SH-SY5Y (cell line): Measurements from ENCODE around the gene ADARB2.

Experiments
- GATA2 ChIP-seq: IDR thresholded peaks from 2 replicates; pipeline ENCODE4 v1.6.1; 2011; ENCODE audit warnings: mild to moderate bottlenecking, low read depth, low read length
- GATA3 ChIP-seq: IDR thresholded peaks from 2 replicates; pipeline ENCODE4 v1.6.1; 2011; ENCODE audit warnings: low read depth, mild to moderate bottlenecking, low read length, moderate library complexity

DNA sequence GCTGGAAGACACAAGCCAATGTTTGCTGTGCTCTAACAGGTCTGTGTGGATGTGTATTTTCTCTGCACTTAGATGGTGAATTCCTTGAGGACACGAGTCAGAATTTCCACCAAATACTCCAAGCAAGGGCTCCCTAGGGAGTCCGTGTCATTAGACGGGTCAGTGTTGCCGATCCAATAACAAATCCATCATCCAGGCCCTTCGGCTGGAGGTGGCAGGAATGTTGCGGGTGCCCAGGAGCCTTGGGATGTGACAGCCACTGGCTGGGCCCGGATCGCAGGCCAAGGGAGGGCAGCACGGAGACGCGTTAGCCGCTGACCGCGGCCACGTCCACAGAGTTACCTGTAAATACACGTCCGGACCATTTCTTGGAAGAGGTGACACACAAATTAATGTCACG, 494.4 kb downstream of the ADARB2 start:
- no peak for TF ChIP-seq GATA2
- no peak for TF ChIP-seq GATA3
